Measurements from ENCODE around the gene LRRC15. TPM values are rescaled to one million over a fixed set of nuclear protein-coding genes. Genes with fewer than 3 reads are reported as not detected.
A peak's percentile ranks its signal among the peaks of the same experiment; 100 is the strongest.

LRRC15 gene
- total and polyA plus RNA-seq, 2 donors, result 0.33 to 0.55 TPM

DNA sequence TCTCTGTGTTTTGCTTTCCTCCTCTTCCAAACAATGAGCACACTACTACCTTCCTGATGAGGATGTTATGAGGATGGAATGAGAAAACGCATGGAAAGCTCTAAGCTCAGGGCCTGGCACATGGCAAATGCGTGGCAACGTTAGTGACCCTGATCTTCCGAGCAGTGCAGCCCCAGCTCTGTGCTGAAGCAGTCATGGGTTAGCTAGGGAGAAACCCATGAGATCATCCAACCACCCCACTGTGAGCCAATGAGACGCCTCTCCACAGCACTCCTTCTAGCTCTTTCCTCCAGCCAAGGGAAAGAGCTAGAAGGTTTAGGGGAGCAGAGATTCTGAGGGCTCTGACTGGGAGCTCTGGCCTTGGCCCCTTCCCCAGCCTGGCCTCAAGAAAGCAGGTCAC lies 22.9 kb downstream of the LRRC15 start:
- Histone ChIP-seq H3K36me3 (ENCODE audit: control insufficient read depth in 2 of 2, insufficient read depth in 2 of 2, low read length in 1 of 2) (no peaks in the 10 kb centered on the region), H3K27me3 (ENCODE audit: control insufficient read depth in 2 of 2, insufficient read depth in 1 of 2, low read length in 1 of 2) (peaks cover 0 to 19% of the 10 kb centered on the region in 2 donors), H3K27ac (ENCODE audit: low read depth in 1 of 2, low read length in 1 of 2) (no peak overlapping the region), H3K9me3 (ENCODE audit: control insufficient read depth in 2 of 2, insufficient read depth in 1 of 2, low read length in 1 of 2) (no peaks in the 10 kb centered on the region), H3K4me3 (ENCODE audit: low read length in 2 of 2) (no peak overlapping the region), H3K4me1 (ENCODE audit: control insufficient read depth in 2 of 2, insufficient read depth in 2 of 2, low read length in 2 of 2) (no peaks in the 10 kb centered on the region)
- no peak for DNase-seq (ENCODE audit: low read depth in 6 of 9, low spot score in 9 of 9)
- WGBS, result 93% methylated on average over 5 of the region's 5 CpGs

DNA sequence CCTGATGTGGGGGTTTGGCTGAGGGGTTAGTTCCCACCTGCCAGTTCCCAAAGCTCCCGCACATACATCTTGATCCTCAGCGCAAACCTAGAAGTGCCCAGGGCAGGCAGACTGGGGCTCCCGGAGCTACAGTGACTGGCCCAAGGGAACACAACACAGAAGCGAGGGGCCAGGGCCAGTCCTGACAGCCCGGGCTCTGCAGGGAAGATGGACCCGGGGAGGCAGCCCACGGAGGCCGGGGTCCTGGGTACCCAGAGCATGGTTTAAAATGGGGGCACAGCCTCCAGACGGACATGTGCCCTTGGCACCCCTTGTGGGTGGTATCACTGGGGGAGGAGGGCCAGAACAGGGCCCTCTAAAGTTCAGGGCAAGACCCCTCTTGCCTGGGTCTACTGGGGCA lies 23.5 kb downstream of the LRRC15 start:
- 89% methylated on average over 9 of the region's 9 CpGs for whole genome bisulfite sequencing
- Histone ChIP-seq H3K9me3 (ENCODE audit: control insufficient read depth in 2 of 2, insufficient read depth in 1 of 2, low read length in 1 of 2) (no peaks in the 10 kb centered on the region), H3K4me1 (ENCODE audit: control insufficient read depth in 2 of 2, insufficient read depth in 2 of 2, low read length in 2 of 2) (no peaks in the 10 kb centered on the region), H3K27ac (ENCODE audit: low read depth in 1 of 2, low read length in 1 of 2) (no peak overlapping the region), H3K27me3 (ENCODE audit: control insufficient read depth in 2 of 2, insufficient read depth in 1 of 2, low read length in 1 of 2) (peaks cover 0 to 25% of the 10 kb centered on the region in 2 donors), H3K4me3 (ENCODE audit: low read length in 2 of 2) (no peak overlapping the region), H3K36me3 (ENCODE audit: control insufficient read depth in 2 of 2, insufficient read depth in 2 of 2, low read length in 1 of 2) (no peaks in the 10 kb centered on the region)
- DNase-seq (ENCODE audit: low read depth in 6 of 9, low spot score in 9 of 9), result no peak

DNA sequence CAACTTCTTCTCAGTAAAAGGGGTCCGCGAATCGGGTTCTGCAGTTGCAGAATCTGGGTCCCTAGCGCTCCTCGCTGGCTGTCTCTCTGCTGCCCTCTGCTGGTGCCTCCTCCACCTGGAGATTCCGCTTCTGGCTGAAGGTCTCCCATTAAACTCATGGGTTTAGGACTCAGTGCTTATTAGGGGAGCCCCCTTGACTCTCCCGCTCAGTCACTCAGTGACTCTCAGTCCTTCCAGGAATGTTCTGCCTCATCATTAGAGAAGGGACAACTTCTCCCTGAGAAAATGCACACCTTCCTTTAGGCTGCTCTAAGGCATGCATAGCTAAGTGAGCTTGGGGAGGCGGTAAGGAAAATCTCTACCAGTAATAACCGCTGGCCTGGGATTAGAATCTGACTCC lies 25.5 kb downstream of the LRRC15 start:
- 41% methylated on average over 9 of the region's 9 CpGs for WGBS
- H3K4me3 ChIP-seq (ENCODE audit: low read length in 2 of 2), result no peak overlapping the region
- no peaks in the 10 kb centered on the region for H3K36me3 ChIP-seq (ENCODE audit: control insufficient read depth in 2 of 2, insufficient read depth in 2 of 2, low read length in 1 of 2)
- peak in 7 of 9 donors; percentile 29 to 79 (median 56) for DNase-seq (ENCODE audit: low read depth in 6 of 9, low spot score in 9 of 9)
- H3K9me3 ChIP-seq (ENCODE audit: control insufficient read depth in 2 of 2, insufficient read depth in 1 of 2, low read length in 1 of 2), result no peaks in the 10 kb centered on the region
- H3K27ac ChIP-seq (ENCODE audit: low read depth in 1 of 2, low read length in 1 of 2), result no peak overlapping the region
- H3K27me3 ChIP-seq (ENCODE audit: control insufficient read depth in 2 of 2, insufficient read depth in 1 of 2, low read length in 1 of 2), result peaks cover 0 to 29% of the 10 kb centered on the region in 2 donors
- no peaks in the 10 kb centered on the region for H3K4me1 ChIP-seq (ENCODE audit: control insufficient read depth in 2 of 2, insufficient read depth in 2 of 2, low read length in 2 of 2)

DNA sequence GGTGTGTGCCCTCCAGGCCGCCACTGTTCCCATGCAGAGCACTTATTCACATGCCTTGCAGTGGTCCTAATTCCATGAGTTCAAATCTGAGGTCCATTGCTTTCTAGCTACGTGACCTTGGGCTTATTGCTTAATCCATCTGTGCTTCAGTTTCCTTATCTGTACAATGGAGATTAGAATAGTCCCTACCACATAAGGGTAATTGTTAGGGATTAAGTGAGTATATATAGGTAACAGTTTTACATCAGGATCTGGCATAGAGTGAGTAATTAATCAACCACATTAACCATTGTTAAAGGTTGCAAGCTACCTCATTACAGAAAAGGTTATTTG lies 26.0 kb downstream of the LRRC15 start:
- no peak overlapping the region for H3K4me3 ChIP-seq (ENCODE audit: low read length in 2 of 2)
- no peaks in the 10 kb centered on the region for H3K4me1 ChIP-seq (ENCODE audit: control insufficient read depth in 2 of 2, insufficient read depth in 2 of 2, low read length in 2 of 2)
- no peaks in the 10 kb centered on the region for H3K9me3 ChIP-seq (ENCODE audit: control insufficient read depth in 2 of 2, insufficient read depth in 1 of 2, low read length in 1 of 2)
- DNase-seq (ENCODE audit: low read depth in 6 of 9, low spot score in 9 of 9), result no peak
- H3K27me3 ChIP-seq (ENCODE audit: control insufficient read depth in 2 of 2, insufficient read depth in 1 of 2, low read length in 1 of 2), result peaks cover 0 to 29% of the 10 kb centered on the region in 2 donors
- WGBS, result 95% methylated on average over 2 of the region's 2 CpGs
- no peaks in the 10 kb centered on the region for H3K36me3 ChIP-seq (ENCODE audit: control insufficient read depth in 2 of 2, insufficient read depth in 2 of 2, low read length in 1 of 2)
- no peak overlapping the region for H3K27ac ChIP-seq (ENCODE audit: low read depth in 1 of 2, low read length in 1 of 2)

DNA sequence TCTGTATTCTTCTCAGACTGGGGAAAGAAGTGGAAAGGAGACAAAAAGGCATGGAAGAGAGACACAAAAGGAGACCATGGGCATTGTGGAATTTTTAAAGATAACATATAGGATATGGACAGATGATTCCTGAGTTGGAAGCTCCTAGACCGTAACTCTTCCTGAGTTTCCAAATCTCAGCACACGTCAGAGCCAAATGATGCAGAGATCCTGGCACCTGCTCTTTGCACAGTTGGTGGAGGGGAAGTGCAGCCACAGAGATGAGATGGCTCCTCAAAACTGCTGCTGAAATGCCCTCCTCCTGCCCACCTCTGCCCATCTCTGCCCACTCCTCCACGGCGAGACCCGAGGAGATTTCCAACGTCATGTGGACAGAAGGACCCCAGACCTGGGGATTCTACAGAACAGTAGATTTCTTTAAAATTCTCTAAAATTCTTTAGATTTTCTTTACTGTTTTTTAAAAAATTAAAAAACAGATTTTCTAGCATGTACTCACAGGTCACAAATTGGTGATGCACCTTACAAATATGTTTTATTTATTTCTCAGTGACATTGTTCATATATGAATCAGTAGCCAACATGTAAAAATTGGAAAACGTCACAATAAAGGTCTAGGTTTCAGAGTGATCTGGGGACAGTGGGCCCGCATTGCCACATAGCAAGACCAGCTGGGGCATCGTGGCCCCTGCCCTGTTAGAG lies 26.5 kb downstream of the LRRC15 start:
- Histone ChIP-seq H3K36me3 (ENCODE audit: control insufficient read depth in 2 of 2, insufficient read depth in 2 of 2, low read length in 1 of 2) (no peaks in the 10 kb centered on the region), H3K27me3 (ENCODE audit: control insufficient read depth in 2 of 2, insufficient read depth in 1 of 2, low read length in 1 of 2) (peaks cover 0 to 30% of the 10 kb centered on the region in 2 donors), H3K4me3 (ENCODE audit: low read length in 2 of 2) (no peak overlapping the region), H3K27ac (ENCODE audit: low read depth in 1 of 2, low read length in 1 of 2) (no peak overlapping the region), H3K4me1 (ENCODE audit: control insufficient read depth in 2 of 2, insufficient read depth in 2 of 2, low read length in 2 of 2) (no peaks in the 10 kb centered on the region), H3K9me3 (ENCODE audit: control insufficient read depth in 2 of 2, insufficient read depth in 1 of 2, low read length in 1 of 2) (no peaks in the 10 kb centered on the region)
- 89% methylated on average over 9 of the region's 9 CpGs for WGBS
- DNase-seq (ENCODE audit: low read depth in 6 of 9, low spot score in 9 of 9), result no peak

DNA sequence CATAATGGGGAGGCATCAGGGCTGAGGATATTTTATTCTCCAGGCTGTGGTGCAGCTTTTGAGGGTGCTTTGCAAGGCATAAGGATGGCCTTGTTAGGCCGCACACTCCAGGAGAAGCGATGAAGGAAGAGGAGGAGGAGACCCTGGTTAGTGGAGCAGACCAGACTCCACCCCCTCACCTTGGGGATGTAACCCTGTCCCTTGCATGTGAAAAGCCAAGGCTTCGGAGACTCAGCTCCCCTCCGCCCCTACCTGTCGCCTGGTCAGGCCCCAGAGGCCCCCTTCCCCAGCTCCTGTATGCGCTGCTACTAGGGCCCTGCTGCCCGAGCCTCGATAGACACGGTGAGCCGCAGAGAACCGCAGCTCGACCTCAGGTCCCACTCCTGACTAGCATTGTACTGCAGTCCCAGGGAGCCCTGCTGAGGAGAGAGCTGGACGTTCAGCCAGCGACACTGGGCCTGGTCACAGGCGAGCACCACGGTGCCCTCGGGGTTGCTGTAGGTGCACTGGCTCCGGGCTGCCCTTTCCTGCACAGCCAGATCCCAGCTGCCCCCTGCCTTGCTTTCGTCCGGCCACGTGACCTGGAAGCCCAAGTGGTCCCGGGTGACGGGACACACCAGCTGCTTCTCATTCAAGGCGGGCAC lies 28.7 kb downstream of the LRRC15 start:
- no peak overlapping the region for H3K4me3 ChIP-seq (ENCODE audit: low read length in 2 of 2)
- H3K27ac ChIP-seq (ENCODE audit: low read depth in 1 of 2, low read length in 1 of 2), result no peak overlapping the region
- no peak for DNase-seq (ENCODE audit: low read depth in 6 of 9, low spot score in 9 of 9)
- no peaks in the 10 kb centered on the region for H3K4me1 ChIP-seq (ENCODE audit: control insufficient read depth in 2 of 2, insufficient read depth in 2 of 2, low read length in 2 of 2)
- no peaks in the 10 kb centered on the region for H3K36me3 ChIP-seq (ENCODE audit: control insufficient read depth in 2 of 2, insufficient read depth in 2 of 2, low read length in 1 of 2)
- H3K27me3 ChIP-seq (ENCODE audit: control insufficient read depth in 2 of 2, insufficient read depth in 1 of 2, low read length in 1 of 2), result peaks cover 0 to 37% of the 10 kb centered on the region in 2 donors
- WGBS, result 97% methylated on average over 24 of the region's 24 CpGs
- H3K9me3 ChIP-seq (ENCODE audit: control insufficient read depth in 2 of 2, insufficient read depth in 1 of 2, low read length in 1 of 2), result no peaks in the 10 kb centered on the region

DNA sequence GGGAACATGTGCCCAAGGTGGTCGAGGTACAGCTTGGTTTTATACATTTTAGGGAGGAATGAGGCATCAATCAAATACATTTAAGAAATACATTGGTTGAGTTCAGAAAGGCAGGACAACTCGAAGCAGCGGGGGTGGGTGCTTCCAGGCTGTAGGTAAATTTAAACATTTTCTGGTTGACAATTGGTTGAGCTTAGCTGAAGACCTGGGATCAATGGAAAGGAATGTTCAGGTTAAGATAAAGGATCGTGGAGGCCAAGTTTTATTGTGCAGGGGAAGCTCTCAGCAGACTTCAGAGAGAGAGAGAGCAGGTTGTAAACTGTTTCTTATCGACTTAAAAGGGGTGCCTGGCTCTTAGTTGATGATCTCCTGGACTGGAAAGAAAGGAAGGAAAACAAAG lies 29.7 kb downstream of the LRRC15 start:
- no peaks in the 10 kb centered on the region for H3K36me3 ChIP-seq (ENCODE audit: control insufficient read depth in 2 of 2, insufficient read depth in 2 of 2, low read length in 1 of 2)
- DNase-seq (ENCODE audit: low read depth in 6 of 9, low spot score in 9 of 9), result no peak
- H3K27ac ChIP-seq (ENCODE audit: low read depth in 1 of 2, low read length in 1 of 2), result no peak overlapping the region
- WGBS, result 66% methylated on average over 5 of the region's 5 CpGs
- no peaks in the 10 kb centered on the region for H3K4me1 ChIP-seq (ENCODE audit: control insufficient read depth in 2 of 2, insufficient read depth in 2 of 2, low read length in 2 of 2)
- peaks cover 0 to 36% of the 10 kb centered on the region in 2 donors for H3K27me3 ChIP-seq (ENCODE audit: control insufficient read depth in 2 of 2, insufficient read depth in 1 of 2, low read length in 1 of 2)
- no peaks in the 10 kb centered on the region for H3K9me3 ChIP-seq (ENCODE audit: control insufficient read depth in 2 of 2, insufficient read depth in 1 of 2, low read length in 1 of 2)
- H3K4me3 ChIP-seq (ENCODE audit: low read length in 2 of 2), result no peak overlapping the region

DNA sequence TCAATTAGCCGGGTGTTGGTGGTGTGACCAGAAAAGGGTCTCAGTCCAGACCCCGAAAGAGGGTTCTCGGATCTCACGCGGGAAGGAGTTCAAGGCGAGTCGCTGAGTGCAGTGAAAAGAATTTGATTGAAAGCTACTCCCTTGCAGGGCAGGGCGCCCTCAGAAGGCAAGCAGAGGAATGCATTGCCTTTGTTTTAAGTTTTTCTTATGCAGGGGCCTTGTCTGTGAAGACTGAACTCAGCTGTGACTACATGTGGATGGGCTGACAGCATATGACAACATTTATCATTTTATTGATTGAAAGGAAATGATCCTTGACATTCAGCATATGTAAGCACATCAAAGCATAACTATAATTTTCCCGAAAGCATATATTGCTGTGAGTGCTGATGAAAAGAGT lies 30.2 kb downstream of the LRRC15 start:
- Histone ChIP-seq H3K27ac (ENCODE audit: low read depth in 1 of 2, low read length in 1 of 2) (no peak overlapping the region), H3K36me3 (ENCODE audit: control insufficient read depth in 2 of 2, insufficient read depth in 2 of 2, low read length in 1 of 2) (no peaks in the 10 kb centered on the region), H3K4me1 (ENCODE audit: control insufficient read depth in 2 of 2, insufficient read depth in 2 of 2, low read length in 2 of 2) (no peaks in the 10 kb centered on the region), H3K27me3 (ENCODE audit: control insufficient read depth in 2 of 2, insufficient read depth in 1 of 2, low read length in 1 of 2) (peaks cover 0 to 36% of the 10 kb centered on the region in 2 donors), H3K4me3 (ENCODE audit: low read length in 2 of 2) (no peak overlapping the region), H3K9me3 (ENCODE audit: control insufficient read depth in 2 of 2, insufficient read depth in 1 of 2, low read length in 1 of 2) (no peaks in the 10 kb centered on the region)
- 88% methylated on average over 9 of the region's 9 CpGs for WGBS
- DNase-seq (ENCODE audit: low read depth in 6 of 9, low spot score in 9 of 9), result no peak

DNA sequence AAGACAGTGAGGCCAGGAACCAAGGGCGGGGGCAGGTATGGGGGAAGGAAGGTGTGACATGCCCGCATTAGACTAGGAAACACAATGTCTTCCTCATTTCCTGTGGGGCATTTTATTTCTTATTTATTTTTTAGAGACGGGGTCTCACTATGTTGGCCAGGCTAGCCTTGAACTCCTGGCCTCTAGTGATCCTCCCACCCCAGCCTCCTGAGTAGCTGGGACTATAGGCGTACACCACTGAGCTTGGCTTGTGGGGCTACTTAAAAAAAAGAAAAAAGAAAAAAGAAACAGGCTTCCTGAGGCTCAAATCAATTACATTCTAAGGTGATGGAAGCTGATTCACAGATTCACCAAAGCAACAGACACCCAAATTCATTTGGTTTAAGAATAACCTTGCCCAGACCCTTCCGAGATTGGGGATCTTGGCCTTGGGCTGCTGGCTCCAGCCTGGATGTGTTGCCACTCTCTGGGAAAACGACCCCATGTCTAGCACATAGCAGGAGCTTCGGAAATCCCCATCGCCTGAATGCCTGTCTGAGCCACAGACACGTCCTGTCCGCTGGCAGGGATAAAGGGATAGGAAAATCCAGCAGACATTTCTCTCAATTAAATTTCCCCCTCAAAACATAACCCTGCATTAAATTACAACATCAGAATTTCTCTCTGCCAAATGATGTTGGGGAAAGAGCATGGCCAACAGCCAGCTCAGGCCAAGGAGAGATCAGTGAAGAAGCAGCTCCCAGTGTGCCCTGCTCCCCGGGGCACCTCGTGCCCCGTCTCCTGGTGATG lies 31.4 kb downstream of the LRRC15 start:
- Histone ChIP-seq H3K36me3 (ENCODE audit: control insufficient read depth in 2 of 2, insufficient read depth in 2 of 2, low read length in 1 of 2) (no peaks in the 10 kb centered on the region), H3K4me1 (ENCODE audit: control insufficient read depth in 2 of 2, insufficient read depth in 2 of 2, low read length in 2 of 2) (peaks cover 2 to 5% of the 10 kb centered on the region in 2 donors), H3K27ac (ENCODE audit: low read depth in 1 of 2, low read length in 1 of 2) (no peak overlapping the region), H3K9me3 (ENCODE audit: control insufficient read depth in 2 of 2, insufficient read depth in 1 of 2, low read length in 1 of 2) (no peaks in the 10 kb centered on the region), H3K27me3 (ENCODE audit: control insufficient read depth in 2 of 2, insufficient read depth in 1 of 2, low read length in 1 of 2) (peaks cover 5 to 42% of the 10 kb centered on the region in 2 donors), H3K4me3 (ENCODE audit: low read length in 2 of 2) (no peak overlapping the region)
- 90% methylated on average over 13 of the region's 13 CpGs for WGBS
- DNase-seq (ENCODE audit: low read depth in 6 of 9, low spot score in 9 of 9), result no peak
